ENCODE data around the gene MBP. TPM values are rescaled to one million over a fixed set of nuclear protein-coding genes. Genes with fewer than 3 reads are reported as not detected.

The MBP gene
- total RNA-seq, 2 donors from 2014 or later = 41.6 to 42.1 TPM

- no peak for DNase-seq (ENCODE audit: low spot score)
- intact Hi-C loops (cut with DNase I) = no loop called here
Observed at GRCh38 chr18:77153404-77153803, 20.8 kb upstream of the MBP start.

GRCh38 chr18:77151772-77152520, 19.4 kb upstream of the MBP start:
- intact Hi-C loops (cut with DNase I) = no loop called here
- no peak for DNase-seq (ENCODE audit: low spot score)

- no peak for DNase-seq (ENCODE audit: low spot score)
- intact Hi-C loops (cut with DNase I) = no loop called here
Observed at GRCh38 chr18:77151033-77151771, 18.6 kb upstream of the MBP start.

- intact Hi-C loops (cut with DNase I) = no loop called here
Observed at GRCh38 chr18:77150588-77150987, 18.0 kb upstream of the MBP start.

GRCh38 chr18:77148289-77148688, 15.7 kb upstream of the MBP start:
- intact Hi-C loops (cut with DNase I) = no loop called here

More at GRCh38 chr18:77150588-77150987, 18.0 kb upstream of the MBP start:
- DNase-seq (ENCODE audit: low spot score) = no peak

GRCh38 chr18:77147418-77147852, 14.9 kb upstream of the MBP start:
- DNase-seq (ENCODE audit: low spot score) = no peak
- intact Hi-C loops (cut with DNase I) = no loop called here

More at GRCh38 chr18:77148289-77148688, 15.7 kb upstream of the MBP start:
- no peak for DNase-seq (ENCODE audit: low spot score)

GRCh38 chr18:77146249-77147080, 13.9 kb upstream of the MBP start:
- DNase-seq (ENCODE audit: low spot score) = no peak
- intact Hi-C loops (cut with DNase I) = no loop called here

- intact Hi-C loops (cut with DNase I) = loop anchor here in 1 of 2 donors (1.0 kb wide), 1 partner anchor 21 kb away; no protein-coding TSS in a partner anchor
- DNase-seq (ENCODE audit: low spot score) = no peak
Observed at GRCh38 chr18:77145364-77145901, 12.8 kb upstream of the MBP start.

- DNase-seq (ENCODE audit: low spot score) = no peak
- intact Hi-C loops (cut with DNase I) = loop anchor here in 1 of 2 donors (1.0 kb wide), 1 partner anchor 22 kb away; no protein-coding TSS in a partner anchor
Observed at GRCh38 chr18:77144451-77145118, 12.0 kb upstream of the MBP start.

- intact Hi-C loops (cut with DNase I) = no loop called here
- no peak for DNase-seq (ENCODE audit: low spot score)
Observed at GRCh38 chr18:77144046-77144445, 11.5 kb upstream of the MBP start.

- no peak for DNase-seq (ENCODE audit: low spot score)
- intact Hi-C loops (cut with DNase I) = no loop called here
Observed at GRCh38 chr18:77143196-77143595, 10.6 kb upstream of the MBP start.

GRCh38 chr18:77141401-77142118, 9.0 kb upstream of the MBP start:
- intact Hi-C loops (cut with DNase I) = no loop called here
- no peak for DNase-seq (ENCODE audit: low spot score)

GRCh38 chr18:77140439-77141109, 8.0 kb upstream of the MBP start:
- DNase-seq (ENCODE audit: low spot score) = no peak
- intact Hi-C loops (cut with DNase I) = no loop called here

GRCh38 chr18:77140030-77140429, 7.4 kb upstream of the MBP start:
- no peak for DNase-seq (ENCODE audit: low spot score)
- intact Hi-C loops (cut with DNase I) = no loop called here

GRCh38 chr18:77139619-77140018, 7.0 kb upstream of the MBP start:
- intact Hi-C loops (cut with DNase I) = loop anchor here (10.0 kb wide), 2 partner anchors 65 to 135 kb away; no protein-coding TSS in a partner anchor
- no peak for DNase-seq (ENCODE audit: low spot score)

GRCh38 chr18:77138270-77138669, 5.7 kb upstream of the MBP start:
- intact Hi-C loops (cut with DNase I) = loop anchor here (10.0 kb wide), 2 partner anchors 67 to 133 kb away; no protein-coding TSS in a partner anchor
- no peak for DNase-seq (ENCODE audit: low spot score)

- no peak for DNase-seq (ENCODE audit: low spot score)
- intact Hi-C loops (cut with DNase I) = loop anchor here (10.0 kb wide), 2 partner anchors 67 to 133 kb away; no protein-coding TSS in a partner anchor
Observed at GRCh38 chr18:77137851-77138250, 5.3 kb upstream of the MBP start.

Data from posterior vena cava (tissue), 2 donors.